Endothelial cell of umbilical vein (primary cell): ENCODE results near the gene FAM83E. TPM values are rescaled to one million over a fixed set of nuclear protein-coding genes. Genes with fewer than 3 reads are reported as not detected.
A peak's percentile ranks its signal among the peaks of the same experiment; 100 is the strongest.

Experiments
- BruUV-seq: library from RNA; stranded (reverse); fragments of 400-500 nt; replicated peaks from 2 replicates; lab custom pipeline; 2021; lab: Mats Ljungman, UMichigan
- CTCF ChIA-PET: fragments of 300-600, 350-600 bp; sonication (Branson Sonifier 250); formaldehyde crosslinking; loops from one replicate; lab custom pipeline; 2021; ENCODE audit warnings: antibody characterized with exemption, inconsistent platforms; lab: Charles Lee
- POLR2A ChIA-PET: fragments of 300-600, 350-600 bp; sonication (Branson Sonifier 250); formaldehyde crosslinking; loops from one replicate; lab custom pipeline; 2021; ENCODE audit warnings: antibody characterized with exemption, inconsistent platforms; lab: Charles Lee
- DNase-seq: peaks from one replicate; pipeline ENCODE4 v3.0.0-alpha.2; 2011; ENCODE audit warnings: low read depth, low spot score
- FAIRE-seq: peaks from 2 replicates; lab custom pipeline; 2011; peaks lifted over from hg19 to GRCh38; lab: Jason Lieb, UNC
- H2AFZ ChIP-seq: 2 replicates; pipeline ENCODE4 v1.6.0; 2012; ENCODE audit warnings: low read depth, low read length, control low read depth, inconsistent platforms
- H3K27ac ChIP-seq: 2 replicates; pipeline ENCODE4 v1.5.1; 2011; ENCODE audit warnings: low read depth, mild to moderate bottlenecking, control low read depth, low read length, moderate library complexity; ENCODE audit not compliant: insufficient read depth
- H3K27me3 ChIP-seq, 2 experiments: 2 replicates each; pipeline versions ENCODE4 v1.6.0 to v1.6.1; 2011; ENCODE audit warnings: low read length in 2 of 2, mixed read lengths in 1 of 2; ENCODE audit not compliant: control insufficient read depth in 2 of 2, insufficient read depth in 2 of 2
- H3K36me3 ChIP-seq, 2 experiments: 2 replicates in 1 of 2; 3 replicates in 1 of 2; pipeline ENCODE4 v1.5.1; 2011; ENCODE audit warnings: low read length in 2 of 2, mild to moderate bottlenecking in 1 of 2, moderate library complexity in 1 of 2; ENCODE audit not compliant: control insufficient read depth in 2 of 2, insufficient read depth in 2 of 2; ENCODE audit errors: extremely low read depth in 1 of 2
- H3K4me1 ChIP-seq: 3 replicates; pipeline ENCODE4 v1.5.1; 2011; ENCODE audit warnings: mild to moderate bottlenecking, low read length; ENCODE audit not compliant: control insufficient read depth, insufficient read depth; ENCODE audit errors: extremely low read depth
- H3K4me2 ChIP-seq: 2 replicates; pipeline ENCODE4 v1.6.1; 2011; ENCODE audit warnings: low read length, control low read depth, mixed read lengths; ENCODE audit not compliant: insufficient read depth
- H3K4me3 ChIP-seq, 3 experiments: fragments of 200-600 bp in 1 of 3; sonication (generic), shearing (Covaris generic) in 1 of 3; replicated peaks in 1 of 3; 2 replicates each; pipeline ENCODE4 v1.5.1; 2011 to 2016; ENCODE audit warnings: control low read depth in 3 of 3, low read length in 3 of 3, mild to moderate bottlenecking in 2 of 3, inconsistent platforms in 1 of 3, low read depth in 1 of 3, moderate library complexity in 1 of 3; ENCODE audit not compliant: insufficient read depth in 1 of 3
- H3K79me2 ChIP-seq: 2 replicates; pipeline ENCODE4 v1.6.0; 2012; ENCODE audit warnings: low read length, inconsistent platforms; ENCODE audit not compliant: control insufficient read depth, insufficient read depth
- H3K9ac ChIP-seq: replicated peaks from 2 replicates; pipeline ENCODE3; 2011; ENCODE audit warnings: low read length, control low read depth; ENCODE audit not compliant: insufficient read depth; ENCODE audit errors: extremely low read depth
- H3K9me1 ChIP-seq: replicated peaks from 3 replicates; pipeline ENCODE4 v1.6.0; 2011; ENCODE audit warnings: mild to moderate bottlenecking, low read length; ENCODE audit not compliant: control insufficient read depth, insufficient read depth; ENCODE audit errors: extremely low read depth
- H3K9me3 ChIP-seq: replicated peaks from 2 replicates; pipeline ENCODE4 v1.5.1; 2012; ENCODE audit warnings: low read length, inconsistent platforms; ENCODE audit not compliant: control insufficient read depth, insufficient read depth
- H4K20me1 ChIP-seq: replicated peaks from 2 replicates; pipeline ENCODE3; 2011; ENCODE audit warnings: mild to moderate bottlenecking, low read length; ENCODE audit not compliant: control insufficient read depth, insufficient read depth; ENCODE audit errors: extremely low read depth
- EZH2 ChIP-seq: IDR thresholded peaks from 2 replicates; pipeline ENCODE4 v1.6.1; 2012; ENCODE audit warnings: borderline replicate concordance, low read depth, mild to moderate bottlenecking, moderate library complexity, low read length, inconsistent platforms; ENCODE audit not compliant: severe bottlenecking
- FOS ChIP-seq: IDR thresholded peaks from 2 replicates; pipeline ENCODE4 v1.6.1; 2011; ENCODE audit warnings: mild to moderate bottlenecking, low read length, moderate library complexity, borderline replicate concordance; ENCODE audit not compliant: insufficient read depth
- GATA2 ChIP-seq: IDR thresholded peaks from 2 replicates; pipeline ENCODE4 v1.7.0; 2011; ENCODE audit warnings: low read depth, mild to moderate bottlenecking, moderate library complexity, mixed read lengths, low read length; ENCODE audit not compliant: insufficient read length, insufficient read depth
- JUN ChIP-seq: IDR thresholded peaks from 2 replicates; pipeline ENCODE4 v1.6.1; 2011; ENCODE audit warnings: borderline replicate concordance, low read depth; ENCODE audit not compliant: insufficient read length, insufficient read depth
- MYC ChIP-seq: IDR thresholded peaks from one replicate; pipeline ENCODE4 v1.6.1; 2011; ENCODE audit warnings: mild to moderate bottlenecking, low read depth, low read length
- POLR2A ChIP-seq: IDR thresholded peaks from 2 replicates; pipeline ENCODE4 v1.6.1; 2012; ENCODE audit warnings: low read depth, mild to moderate bottlenecking, control low read depth, low read length
- POLR2AphosphoS5 ChIP-seq: IDR thresholded peaks from 2 replicates; pipeline ENCODE4 v1.6.1; 2012; ENCODE audit warnings: low read depth, mild to moderate bottlenecking, control low read depth, low read length, moderate library complexity; ENCODE audit not compliant: insufficient read depth
- dilution Hi-C: fragments of 300-500 bp; cut with MboI; formaldehyde crosslinking; loops from one replicate; pipeline ENCODE4 v1.15.0; 2019; ENCODE audit warnings: low sequenced_read_pairs; ENCODE audit not compliant: extremely low pct_ligation_motif_present
- intact Hi-C: fragments of 100-400 bp; cut with micrococcal nuclease; formaldehyde crosslinking; loops from one replicate; pipeline ENCODE4 v1.10.0; 2022
- polyA plus RNA-seq, 4 experiments: library from polyadenylated mRNA; depleted of rRNA in 3 of 4; stranded (reverse) in 3 of 4; unstranded in 1 of 4; fragments of >200 nt; gene quantifications; 2 replicates each; pipeline versions ENCODE4 v1.2.1 to v1.2.3, GENCODE V29; 2011 to 2012; ENCODE audit warnings: missing spikeins in 1 of 4
- total RNA-seq: library from RNA; stranded (reverse); gene quantifications from 2 replicates; pipeline ENCODE4 v1.2.3, GENCODE V29; 2021
- TF ChIP-seq, protein P1 (sequence below): IDR thresholded peaks from 2 replicates; pipeline ENCODE4 v1.6.1; 2011; ENCODE audit not compliant: insufficient read depth, insufficient read length
- TF ChIP-seq, protein P2 (sequence below), 2 donors: IDR thresholded peaks; 1 replicate in 1 of 2; 2 replicates in 1 of 2; pipeline ENCODE4 v1.5.1; 2011; ENCODE audit warnings: low read length in 2 of 2, mild to moderate bottlenecking in 2 of 2, moderate library complexity in 2 of 2, control low read depth in 1 of 2, inconsistent platforms in 1 of 2, low read depth in 1 of 2; ENCODE audit not compliant: insufficient read depth in 1 of 2; ENCODE audit errors: extremely low read depth in 1 of 2

FAM83E gene
- total and polyA plus RNA-seq, 2 donors (not counting 3 experiments of a cell fraction or from before 2014, with no cell fraction given) = 0.04 to 1.7 TPM

DNA sequence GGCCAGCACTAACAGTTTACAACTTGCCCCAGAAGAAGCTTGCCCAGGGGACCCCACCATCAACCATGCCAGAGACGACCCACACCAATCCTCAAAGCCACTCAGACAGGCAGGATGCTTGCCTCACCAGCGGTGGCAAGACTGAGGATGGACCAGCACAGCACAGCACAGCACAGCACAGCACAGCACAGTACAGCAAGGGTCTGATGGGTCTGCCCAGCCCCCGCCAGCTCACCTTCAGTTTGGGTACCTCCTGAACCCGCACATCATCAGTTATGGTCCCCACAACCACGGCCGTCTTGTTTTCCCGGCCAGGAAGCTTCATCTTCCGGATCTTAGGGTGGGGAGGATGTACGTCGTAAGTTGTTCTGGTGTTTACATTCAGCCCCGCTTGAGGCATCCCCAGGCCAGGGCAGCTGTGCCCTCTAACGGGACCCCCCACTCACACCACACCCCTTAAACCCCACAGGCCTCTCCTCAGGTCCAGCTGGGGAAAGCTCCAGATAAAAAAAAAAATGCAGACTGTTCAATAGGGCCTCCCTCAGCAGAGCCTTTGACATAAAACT is 1.7 kb upstream of the FAM83E start:
- Histone ChIP-seq H3K9ac (peak overlapping the region; percentile 99), H3K79me2 (peaks cover 38% of the 10 kb centered on the region), H2AFZ (no peak overlapping the region), H4K20me1 (no peaks in the 10 kb centered on the region), H3K4me3 (peak overlapping the region in 1 of 3 experiments; percentile 96), H3K4me1 (peaks cover 25% of the 10 kb centered on the region), H3K9me3 (no peaks in the 10 kb centered on the region), H3K27me3 (no peaks in the 10 kb centered on the region), H3K4me2 (peak overlapping the region; percentile 99), H3K27ac (peak overlapping the region; percentile 26), H3K36me3 (peaks cover 19 to 24% of the 10 kb centered on the region in 2 experiments), H3K9me1 (no peaks in the 10 kb centered on the region)
- BruUV-seq = no TSS peak
- no peak for TF ChIP-seq POLR2A
- TF ChIP-seq FOS = no peak
- no peak for TF ChIP-seq MYC
- TF ChIP-seq POLR2AphosphoS5 = no peak
- TF ChIP-seq, protein P1, sequence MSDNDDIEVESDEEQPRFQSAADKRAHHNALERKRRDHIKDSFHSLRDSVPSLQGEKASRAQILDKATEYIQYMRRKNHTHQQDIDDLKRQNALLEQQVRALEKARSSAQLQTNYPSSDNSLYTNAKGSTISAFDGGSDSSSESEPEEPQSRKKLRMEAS = no peak
- no peak for TF ChIP-seq EZH2
- TF ChIP-seq GATA2 = no peak
- TF ChIP-seq, protein P2, sequence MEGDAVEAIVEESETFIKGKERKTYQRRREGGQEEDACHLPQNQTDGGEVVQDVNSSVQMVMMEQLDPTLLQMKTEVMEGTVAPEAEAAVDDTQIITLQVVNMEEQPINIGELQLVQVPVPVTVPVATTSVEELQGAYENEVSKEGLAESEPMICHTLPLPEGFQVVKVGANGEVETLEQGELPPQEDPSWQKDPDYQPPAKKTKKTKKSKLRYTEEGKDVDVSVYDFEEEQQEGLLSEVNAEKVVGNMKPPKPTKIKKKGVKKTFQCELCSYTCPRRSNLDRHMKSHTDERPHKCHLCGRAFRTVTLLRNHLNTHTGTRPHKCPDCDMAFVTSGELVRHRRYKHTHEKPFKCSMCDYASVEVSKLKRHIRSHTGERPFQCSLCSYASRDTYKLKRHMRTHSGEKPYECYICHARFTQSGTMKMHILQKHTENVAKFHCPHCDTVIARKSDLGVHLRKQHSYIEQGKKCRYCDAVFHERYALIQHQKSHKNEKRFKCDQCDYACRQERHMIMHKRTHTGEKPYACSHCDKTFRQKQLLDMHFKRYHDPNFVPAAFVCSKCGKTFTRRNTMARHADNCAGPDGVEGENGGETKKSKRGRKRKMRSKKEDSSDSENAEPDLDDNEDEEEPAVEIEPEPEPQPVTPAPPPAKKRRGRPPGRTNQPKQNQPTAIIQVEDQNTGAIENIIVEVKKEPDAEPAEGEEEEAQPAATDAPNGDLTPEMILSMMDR (IDR thresholded peaks at IDR 0.05; ENCODE audit: extremely low read depth in 1 of 2, insufficient read depth in 1 of 2, low read depth in 1 of 2, low read length in 2 of 2) = no peak
- no peak for TF ChIP-seq JUN
- no peak for DNase-seq
- intact Hi-C loops (no loop called here), dilution Hi-C loops (no loop called here)
- POLR2A ChIA-PET = no interaction called here
- FAIRE-seq = no peak
- CTCF ChIA-PET = interaction anchor here (0.6 to 2.0 kb wide), 5 partner anchors 14 to 292 kb away, joined by 3 to 9 read pairs (median 5); no protein-coding TSS in a partner anchor
